HEK293T (cell line): Measurements from ENCODE around the gene ITGB5.

ENCODE experiments used
- HDGF ChIP-seq: fragments of 450-650 bp; IDR thresholded peaks from 2 replicates; pipeline ENCODE4 v1.6.1; 2017; ENCODE audit warnings: antibody characterized with exemption, borderline replicate concordance
- L3MBTL2 ChIP-seq: fragments of 450-650 bp; conservative IDR thresholded peaks from 2 replicates; pipeline ENCODE4 v1.6.1; 2016; ENCODE audit warnings: mild to moderate bottlenecking
- SUZ12 ChIP-seq: fragments of 450-650 bp; IDR thresholded peaks from 2 replicates; pipeline ENCODE4 v1.6.1; 2016; ENCODE audit warnings: mild to moderate bottlenecking

- TF ChIP-seq HDGF (no peak), SUZ12 (no peak), L3MBTL2 (no peak)
These were observed 41.4 kb upstream of the ITGB5 start for GRCh38 chr3:124928333-124929202.
